Prostate gland (tissue), 2 donors: ENCODE measurements around the gene NASP. TPM values are rescaled to one million over a fixed set of nuclear protein-coding genes. Genes with fewer than 3 reads are reported as not detected.

Experiments used
- DNase-seq: peaks from one replicate; pipeline ENCODE4 v3.0.0-alpha.2; 2019; ENCODE audit warnings: low spot score
- H3K27ac ChIP-seq, 2 donors: fragments of 200-600 bp; sonication (generic); 2 replicates each; pipeline ENCODE4 v1.5.1; 2017 to 2019
- H3K27me3 ChIP-seq: fragments of 200-600 bp; sonication (generic); replicated peaks from 2 replicates; pipeline ENCODE4 v1.5.1; 2019; ENCODE audit not compliant: insufficient read depth
- H3K36me3 ChIP-seq, 2 donors: fragments of 200-600 bp; sonication (generic); 1 replicate in 1 of 2; 2 replicates in 1 of 2; pipeline versions ENCODE4 v1.5.1 to v1.8.1; 2017 to 2019
- H3K4me1 ChIP-seq: fragments of 200-600 bp; sonication (generic); replicated peaks from 2 replicates; pipeline ENCODE4 v1.5.1; 2019
- H3K4me3 ChIP-seq, 2 donors: fragments of 200-600 bp; sonication (generic); 2 replicates each; pipeline ENCODE4 v1.5.1; 2017 to 2019
- H3K9me3 ChIP-seq: fragments of 200-600 bp; sonication (generic); 2 replicates; pipeline ENCODE4 v1.5.1; 2017
- CTCF ChIP-seq, 4 experiments: fragments of 200-600 bp in 2 of 4; fragments of 450-650 bp in 2 of 4; sonication (generic) in 2 of 4; IDR thresholded peaks; 1 replicate in 3 of 4; 2 replicates in 1 of 4; pipeline ENCODE4 v1.5.1; 2016 to 2019; ENCODE audit warnings: antibody characterized with exemption in 4 of 4, mild to moderate bottlenecking in 2 of 4, moderate library complexity in 2 of 4
- POLR2A ChIP-seq: fragments of 450-650 bp; IDR thresholded peaks from one replicate; pipeline ENCODE4 v1.6.1; 2016; ENCODE audit warnings: antibody characterized with exemption, mild to moderate bottlenecking
- POLR2AphosphoS5 ChIP-seq: sonication (generic); formaldehyde crosslinking; IDR thresholded peaks from one replicate; pipeline ENCODE4 v1.6.1; 2017; ENCODE audit warnings: antibody characterized with exemption
- WGBS: methylation state at CpG from one replicate; pipeline ENCODE4 v1.1.5; 2018; 5-methylcytosine and 5-hydroxymethylcytosine counted together
- intact Hi-C: fragments of 100-400 bp; cut with DNase I; formaldehyde crosslinking; loops from one replicate; pipeline ENCODE4 v1.14.2; 2022
- total RNA-seq, 2 donors: library from RNA; depleted of rRNA; stranded (reverse); fragments of >200 nt; gene quantifications; one replicate each; pipeline ENCODE4 v1.1.0, GENCODE V29; 2016

NASP gene
- 100 to 1,000 TPM in 1 of 2 donors, 10 to 100 TPM in 1; 66.5 to 115 TPM for total RNA-seq

- WGBS = under 1% methylated on average over 39 of the region's 41 CpGs
- intact Hi-C loops = loop anchor here (5.0 kb wide), 1 partner anchor 103 kb away; the partner anchor contains the start of genes GPBP1L1 and TMEM69
Observed at GRCh38 chr1:45583666-45584350, at the start of gene NASP. TSS of gene NASP (plus strand) at chr1:45584041. CDS start at chr1:45584147, 106 bp downstream.

GRCh38 chr1:45535988-45536766 lies 47.7 kb upstream of the NASP start:
- no peaks in the 10 kb centered on the region for H3K27me3 ChIP-seq
- no peak for DNase-seq
- no peak overlapping the region for H3K27ac ChIP-seq
- H3K4me3 ChIP-seq = no peak overlapping the region
- TF ChIP-seq POLR2AphosphoS5 = no peak
- TF ChIP-seq POLR2A = no peak
- no peak for TF ChIP-seq CTCF (IDR thresholded peaks at IDR 0.05)
- H3K4me1 ChIP-seq = no peaks in the 10 kb centered on the region
- intact Hi-C loops = no loop called here
- no peaks in the 10 kb centered on the region for H3K9me3 ChIP-seq
- WGBS = 65% methylated on average over 6 of the region's 6 CpGs
- no peaks in the 10 kb centered on the region for H3K36me3 ChIP-seq

More at GRCh38 chr1:45583666-45584350, at the start of gene NASP:
- no peaks in the 10 kb centered on the region for H3K9me3 ChIP-seq
- peaks cover 10% of the 10 kb centered on the region for H3K4me1 ChIP-seq
- H3K4me3 ChIP-seq = peak within 1 kb of the TSS; percentile 93 to 99
- no peaks in the 10 kb centered on the region for H3K27me3 ChIP-seq
- peak within 1 kb of the TSS; percentile 94 to 95 for H3K27ac ChIP-seq
- peak; percentile 88 for DNase-seq
- H3K36me3 ChIP-seq = no peaks in the 10 kb centered on the region
- TF ChIP-seq POLR2A (peak; percentile 77), POLR2AphosphoS5 (peak; percentile 61), CTCF (IDR thresholded peaks at IDR 0.05) (no peak)

DNA sequence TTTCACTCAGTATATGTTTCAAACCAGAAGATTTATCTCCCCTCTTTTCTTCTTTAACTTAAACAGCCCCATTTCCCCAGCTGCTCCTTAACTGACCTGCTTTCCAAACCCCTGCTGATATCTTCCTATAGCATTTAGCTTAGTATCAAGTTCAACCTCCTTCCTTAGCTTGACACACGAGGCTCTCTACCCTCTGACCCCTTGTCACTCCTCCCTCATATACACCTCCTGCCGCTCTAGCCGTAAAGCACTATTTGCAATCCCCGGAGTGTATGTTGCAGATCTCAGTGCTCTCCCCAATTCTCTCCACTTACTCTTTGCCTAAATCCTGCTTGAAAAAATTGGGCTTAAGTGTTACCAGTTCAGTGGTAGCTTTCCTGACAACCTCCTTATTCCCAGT lies 47.0 kb upstream of the NASP start:
- no peak overlapping the region for H3K27ac ChIP-seq
- 63% methylated on average over 4 of the region's 4 CpGs for WGBS
- intact Hi-C loops = no loop called here
- H3K4me3 ChIP-seq = no peak overlapping the region
- TF ChIP-seq POLR2AphosphoS5 (no peak), CTCF (IDR thresholded peaks at IDR 0.05) (no peak), POLR2A (no peak)
- H3K36me3 ChIP-seq = no peaks in the 10 kb centered on the region
- no peak for DNase-seq
- H3K9me3 ChIP-seq = no peaks in the 10 kb centered on the region
- H3K27me3 ChIP-seq = no peaks in the 10 kb centered on the region
- H3K4me1 ChIP-seq = no peaks in the 10 kb centered on the region

- H3K9me3 ChIP-seq = no peaks in the 10 kb centered on the region
- no peaks in the 10 kb centered on the region for H3K27me3 ChIP-seq
- intact Hi-C loops = no loop called here
- DNase-seq = no peak
- TF ChIP-seq POLR2AphosphoS5 = no peak
- no peak for TF ChIP-seq POLR2A
- no peak for TF ChIP-seq CTCF (IDR thresholded peaks at IDR 0.05)
- H3K27ac ChIP-seq = no peak overlapping the region
- no peaks in the 10 kb centered on the region for H3K36me3 ChIP-seq
- H3K4me3 ChIP-seq = no peak overlapping the region
- WGBS = 100% methylated on average over 1 of the region's 1 CpG
- no peaks in the 10 kb centered on the region for H3K4me1 ChIP-seq
Observed at GRCh38 chr1:45541193-45541592, 42.6 kb upstream of the NASP start.
